Endothelial cell of coronary artery (primary cell): ENCODE data around the gene RETREG3. TPM values are rescaled to one million over a fixed set of nuclear protein-coding genes. Genes with fewer than 3 reads are reported as not detected.

Experiments
- total RNA-seq: library from RNA; depleted of rRNA; stranded (reverse); fragments of >200 nt; gene quantifications from 2 replicates; pipeline ENCODE4 v1.2.3, GENCODE V29; 2014

RETREG3 gene, protein sequence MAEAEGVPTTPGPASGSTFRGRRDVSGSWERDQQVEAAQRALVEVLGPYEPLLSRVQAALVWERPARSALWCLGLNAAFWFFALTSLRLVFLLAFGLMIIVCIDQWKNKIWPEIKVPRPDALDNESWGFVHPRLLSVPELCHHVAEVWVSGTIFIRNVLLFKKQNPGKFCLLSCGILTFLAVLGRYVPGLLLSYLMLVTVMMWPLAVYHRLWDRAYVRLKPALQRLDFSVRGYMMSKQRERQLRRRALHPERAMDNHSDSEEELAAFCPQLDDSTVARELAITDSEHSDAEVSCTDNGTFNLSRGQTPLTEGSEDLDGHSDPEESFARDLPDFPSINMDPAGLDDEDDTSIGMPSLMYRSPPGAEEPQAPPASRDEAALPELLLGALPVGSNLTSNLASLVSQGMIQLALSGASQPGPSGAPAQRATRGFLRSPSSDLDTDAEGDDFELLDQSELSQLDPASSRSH
- total RNA-seq, result 39.9 and 45.7 TPM in 2 replicates

GRCh38 chr17:42609182-42609813 is at the start of gene RETREG3, which contains the start of gene TUBG1:
RETREG3 (minus strand) TSS chr17:42609374; CDS start chr17:42609324, 50 bp downstream.
TUBG1 (plus strand) TSS chr17:42609683; CDS start chr17:42609738, 55 bp downstream.

DNA sequence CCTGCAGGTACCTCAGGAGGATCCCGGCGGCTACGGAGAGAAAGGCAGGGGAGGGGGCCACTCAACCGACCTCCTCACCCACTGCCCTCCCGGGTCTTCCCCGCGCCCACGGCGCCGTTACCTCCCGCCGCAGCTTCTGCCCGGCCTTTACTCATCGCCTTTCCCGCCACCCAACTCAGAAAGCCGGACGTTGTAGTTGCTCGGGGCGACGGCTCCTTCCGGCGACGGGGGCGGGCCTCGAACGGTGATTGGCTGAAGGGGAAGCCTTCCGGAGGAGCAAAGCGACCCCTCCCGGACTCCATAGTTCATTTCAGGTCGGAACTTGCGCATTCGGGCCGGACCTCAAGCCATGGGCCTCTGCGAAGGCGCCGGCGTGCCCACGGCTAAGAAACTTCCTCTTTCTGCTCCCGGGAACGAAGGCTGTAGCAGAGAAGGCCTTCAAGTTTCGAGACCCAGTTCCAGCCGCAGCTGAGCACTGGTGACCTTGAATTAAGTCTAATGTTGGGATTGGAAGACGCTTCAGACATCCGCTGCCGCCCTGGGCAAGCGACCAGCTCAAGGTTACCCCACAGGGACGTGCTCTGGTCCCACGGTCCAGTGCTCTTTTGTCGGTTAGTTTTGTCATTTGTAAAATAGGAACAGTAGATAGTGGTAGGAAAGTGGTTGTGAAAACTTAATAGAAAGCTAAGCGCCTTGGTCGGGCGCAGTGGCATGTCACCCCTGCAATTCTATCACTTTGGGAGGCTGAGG is 31.5 kb downstream of the RETREG3 start, which contains the start of gene PSMC3IP:
TSS of gene PSMC3IP (minus strand) at position 198 of the 750 bp plus-strand sequence. CDS start at position 155, 43 bp downstream.

GRCh38 chr17:42566883-42567573 is 42.1 kb downstream of the RETREG3 start, which contains the start of gene MLX:
MLX (plus strand) TSS chr17:42567100; CDS start chr17:42567125, 25 bp downstream.

DNA sequence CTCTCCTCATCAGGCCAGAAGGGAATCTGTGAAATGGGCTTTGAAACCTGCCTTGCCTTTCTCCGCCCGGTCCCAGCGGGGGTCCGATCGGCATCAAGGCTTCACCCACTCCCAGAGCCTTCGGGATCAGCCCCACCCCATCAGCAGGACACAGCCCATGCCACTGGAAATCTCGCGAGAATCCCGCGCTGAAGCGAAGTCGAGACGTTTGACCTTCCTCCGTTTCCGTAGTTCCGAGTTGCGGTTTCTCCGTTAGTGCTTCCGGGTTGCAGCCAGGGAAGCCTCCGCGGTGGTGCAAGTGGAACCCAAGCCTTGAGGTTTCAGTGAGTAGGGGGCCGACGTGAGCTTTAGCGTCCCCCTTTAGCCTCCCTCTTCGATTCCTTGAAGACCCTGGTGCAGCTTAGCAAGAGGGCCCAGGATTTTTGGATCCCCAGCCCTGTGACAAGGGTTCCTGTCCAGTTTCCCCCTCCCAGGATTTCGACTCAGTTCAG is 47.2 kb downstream of the RETREG3 start, which contains the start of gene COASY:
TSS of gene COASY (plus strand) at position 252 of the 491 bp plus-strand sequence. CDS start 475 bp downstream, outside the sequence.

GRCh38 chr17:42552736-42553135 is 56.4 kb downstream of the RETREG3 start, which contains the start of gene HSD17B1:
HSD17B1 (plus strand) TSS chr17:42552923; CDS start chr17:42552934, 11 bp downstream.

GRCh38 chr17:42536048-42536371 is 73.2 kb downstream of the RETREG3 start, which contains the start of gene NAGLU:
NAGLU (plus strand) TSS chr17:42536241; CDS start chr17:42536273, 32 bp downstream.

Other genes with a start within 250 kb of the RETREG3 start
- gene STAT3, start 220.9 kb downstream of the RETREG3 start, total RNA-seq, result 76.6 and 104 TPM in 2 replicates
- gene CAVIN1, start 186.1 kb downstream of the RETREG3 start, total RNA-seq, result 733 and 826 TPM in 2 replicates
- 25.6 and 39.2 TPM in 2 replicates for gene ATP6V0A1, start 150.5 kb downstream of the RETREG3 start, total RNA-seq
- gene NAGLU, start 73.1 kb downstream of the RETREG3 start, total RNA-seq, result 15.8 and 16.4 TPM in 2 replicates
- 0.63 and 2.8 TPM in 2 replicates for gene HSD17B1, start 56.5 kb downstream of the RETREG3 start, total RNA-seq
- 12.2 and 16.9 TPM in 2 replicates for gene COASY, start 47.2 kb downstream of the RETREG3 start, total RNA-seq
- 24.9 and 33.0 TPM in 2 replicates for gene MLX, start 42.3 kb downstream of the RETREG3 start, total RNA-seq
- gene PSMC3IP, start 31.6 kb downstream of the RETREG3 start, total RNA-seq, result 3.9 and 7.3 TPM in 2 replicates
- 29.6 and 30.2 TPM in 2 replicates for gene TUBG1, start 309 bp upstream of the RETREG3 start, total RNA-seq
- gene TUBG2, start 49.9 kb upstream of the RETREG3 start, total RNA-seq, result 3.0 and 4.7 TPM in 2 replicates
- 4.6 and 6.5 TPM in 2 replicates for gene PLEKHH3, start 67.6 kb upstream of the RETREG3 start, total RNA-seq
- 0.63 and 0.85 TPM in 2 replicates for gene CCR10, start 72.5 kb upstream of the RETREG3 start, total RNA-seq
- gene CNTNAP1, start 73.2 kb upstream of the RETREG3 start, total RNA-seq, result 17.1 and 23.8 TPM in 2 replicates
- 7.8 and 14.7 TPM in 2 replicates for gene EZH1, start 135.7 kb upstream of the RETREG3 start, total RNA-seq
- gene RAMP2, start 151.9 kb upstream of the RETREG3 start, total RNA-seq, result 2.5 and 2.7 TPM in 2 replicates
- gene VPS25, start 164.1 kb upstream of the RETREG3 start, total RNA-seq, result 40.4 and 46.0 TPM in 2 replicates
- 0.63 and 8.1 TPM in 2 replicates for gene WNK4, start 171.2 kb upstream of the RETREG3 start, total RNA-seq
- gene COA3, start 189.3 kb upstream of the RETREG3 start, total RNA-seq, result 53.3 and 71.7 TPM in 2 replicates
- 0.19 TPM in 1 of 2 replicates, not detected in the other for gene CNTD1, start 189.5 kb upstream of the RETREG3 start, total RNA-seq
- 161 and 174 TPM in 2 replicates for gene BECN1, start 214.9 kb upstream of the RETREG3 start, total RNA-seq
- 86.4 and 101 TPM in 2 replicates for gene PSME3, start 224.0 kb upstream of the RETREG3 start, total RNA-seq
- 0.36 and 0.38 TPM in 2 replicates for gene AOC2, start 235.2 kb upstream of the RETREG3 start, total RNA-seq
- under 0.01 TPM in 2 replicates for gene AOC3, start 241.8 kb upstream of the RETREG3 start, total RNA-seq